ENCODE data around the gene HOXD10. TPM values are rescaled to one million over a fixed set of nuclear protein-coding genes. Genes with fewer than 3 reads are reported as not detected.

HOXD10 gene
- total RNA-seq, 1 donor from 2014 or later: 4.0 TPM

DNA sequence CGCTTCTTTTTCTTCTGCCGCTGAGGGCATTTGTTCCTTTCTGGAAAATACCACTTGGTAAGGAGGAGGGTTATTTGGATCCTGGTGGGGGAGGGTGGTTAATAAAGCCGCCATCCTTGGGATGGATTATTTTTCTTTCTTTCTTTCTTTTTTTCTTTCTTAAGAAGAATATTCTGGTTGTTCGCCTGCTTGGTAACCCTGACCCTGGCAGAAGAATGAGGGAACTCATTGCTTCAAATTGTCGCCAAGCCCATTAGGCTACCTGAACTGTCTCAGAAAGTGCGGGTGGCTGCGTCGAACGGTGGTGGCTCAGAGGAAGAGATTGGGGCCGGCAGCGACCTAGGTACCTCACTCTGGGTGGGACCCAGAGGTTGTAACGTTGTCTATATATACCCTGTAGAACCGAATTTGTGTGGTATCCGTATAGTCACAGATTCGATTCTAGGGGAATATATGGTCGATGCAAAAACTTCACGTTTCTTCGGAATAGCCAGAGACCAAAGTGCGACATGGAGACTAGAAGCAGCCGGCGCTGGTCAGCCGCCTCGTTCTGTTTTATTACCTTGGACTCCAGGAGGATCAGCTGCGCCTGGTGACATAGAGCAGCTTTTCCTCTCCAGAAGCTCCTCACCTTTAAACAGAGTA lies 33.5 kb downstream of the HOXD10 start:
- no peak for DNase-seq (ENCODE audit: low read depth in 2 of 2)

DNA sequence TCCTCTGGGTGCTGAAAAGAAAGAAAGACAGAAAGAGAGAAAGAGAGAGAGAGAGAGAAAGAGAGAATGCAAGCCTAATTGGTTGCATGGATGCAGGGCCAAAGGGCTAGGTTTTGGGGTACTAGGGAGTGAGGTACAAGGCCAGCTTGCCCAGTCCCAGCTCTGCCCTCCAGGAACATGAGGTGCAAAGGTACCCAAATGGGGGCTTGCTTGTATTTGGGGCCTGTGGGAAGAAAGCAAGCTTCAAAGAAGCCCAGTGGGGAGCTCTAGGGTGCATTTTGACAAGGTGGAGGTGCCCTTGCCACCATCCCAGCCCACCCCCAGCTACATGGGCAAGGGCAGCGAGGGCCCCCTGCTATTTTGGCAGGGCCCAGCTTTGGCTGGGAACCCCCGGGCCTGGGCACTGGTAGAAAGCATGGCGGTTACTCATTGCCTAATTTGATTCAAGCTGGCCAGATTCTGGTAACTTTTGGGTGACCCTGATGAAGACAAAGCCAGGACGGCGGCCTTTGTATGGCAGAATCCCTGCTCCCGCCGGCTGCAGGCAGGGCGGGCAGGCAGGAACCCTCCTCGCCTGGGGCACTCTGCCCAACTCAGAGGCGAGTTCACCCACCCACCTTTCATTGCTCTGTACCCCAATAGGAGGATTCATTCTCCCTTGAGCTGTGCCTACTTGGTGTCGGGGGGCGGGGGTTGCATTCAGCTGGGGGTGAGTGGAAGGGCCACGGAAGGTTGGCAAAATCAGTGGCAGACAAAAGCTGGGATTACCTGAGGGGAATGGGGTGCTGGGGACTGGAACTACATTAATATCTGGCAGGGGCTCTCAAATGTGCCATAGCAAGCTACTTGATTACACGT lies 34.2 kb downstream of the HOXD10 start:
- no peak for DNase-seq (ENCODE audit: low read depth in 2 of 2)

DNA sequence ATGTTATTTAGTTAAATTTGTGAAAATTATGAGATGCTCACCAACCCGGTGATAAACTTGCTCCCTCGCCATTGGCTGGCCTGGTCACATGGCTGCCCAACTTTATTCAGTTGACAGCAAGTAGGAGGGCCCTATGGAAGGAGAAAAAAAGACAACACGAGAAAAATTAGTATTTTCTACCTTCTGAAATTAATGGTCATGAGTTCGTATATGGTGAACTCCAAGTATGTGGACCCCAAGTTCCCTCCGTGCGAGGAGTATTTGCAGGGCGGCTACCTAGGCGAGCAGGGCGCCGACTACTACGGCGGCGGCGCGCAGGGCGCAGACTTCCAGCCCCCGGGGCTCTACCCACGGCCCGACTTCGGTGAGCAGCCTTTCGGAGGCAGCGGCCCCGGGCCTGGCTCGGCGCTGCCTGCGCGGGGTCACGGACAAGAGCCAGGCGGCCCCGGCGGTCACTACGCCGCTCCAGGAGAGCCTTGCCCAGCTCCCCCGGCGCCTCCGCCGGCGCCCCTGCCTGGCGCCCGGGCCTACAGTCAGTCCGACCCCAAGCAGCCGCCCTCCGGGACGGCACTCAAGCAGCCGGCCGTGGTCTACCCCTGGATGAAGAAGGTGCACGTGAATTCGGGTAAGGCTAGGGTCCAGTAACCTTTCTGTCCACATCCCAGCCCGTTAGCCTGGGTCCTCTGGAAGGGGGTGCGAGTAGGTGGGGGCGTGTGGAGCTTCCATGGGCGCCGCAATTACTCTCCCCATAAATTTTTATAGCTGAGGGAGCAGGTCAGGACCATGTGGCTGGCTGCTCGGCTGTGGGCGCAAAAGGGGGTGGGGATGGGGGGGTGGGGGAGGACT lies 35.1 kb downstream of the HOXD10 start, which contains the start of gene HOXD4:
Gene HOXD4, plus strand, starts transcription at position 109 of the 846 bp plus-strand sequence. Its CDS starts 84 bp downstream, at position 193.
- no peak for DNase-seq (ENCODE audit: low read depth in 2 of 2)

DNA sequence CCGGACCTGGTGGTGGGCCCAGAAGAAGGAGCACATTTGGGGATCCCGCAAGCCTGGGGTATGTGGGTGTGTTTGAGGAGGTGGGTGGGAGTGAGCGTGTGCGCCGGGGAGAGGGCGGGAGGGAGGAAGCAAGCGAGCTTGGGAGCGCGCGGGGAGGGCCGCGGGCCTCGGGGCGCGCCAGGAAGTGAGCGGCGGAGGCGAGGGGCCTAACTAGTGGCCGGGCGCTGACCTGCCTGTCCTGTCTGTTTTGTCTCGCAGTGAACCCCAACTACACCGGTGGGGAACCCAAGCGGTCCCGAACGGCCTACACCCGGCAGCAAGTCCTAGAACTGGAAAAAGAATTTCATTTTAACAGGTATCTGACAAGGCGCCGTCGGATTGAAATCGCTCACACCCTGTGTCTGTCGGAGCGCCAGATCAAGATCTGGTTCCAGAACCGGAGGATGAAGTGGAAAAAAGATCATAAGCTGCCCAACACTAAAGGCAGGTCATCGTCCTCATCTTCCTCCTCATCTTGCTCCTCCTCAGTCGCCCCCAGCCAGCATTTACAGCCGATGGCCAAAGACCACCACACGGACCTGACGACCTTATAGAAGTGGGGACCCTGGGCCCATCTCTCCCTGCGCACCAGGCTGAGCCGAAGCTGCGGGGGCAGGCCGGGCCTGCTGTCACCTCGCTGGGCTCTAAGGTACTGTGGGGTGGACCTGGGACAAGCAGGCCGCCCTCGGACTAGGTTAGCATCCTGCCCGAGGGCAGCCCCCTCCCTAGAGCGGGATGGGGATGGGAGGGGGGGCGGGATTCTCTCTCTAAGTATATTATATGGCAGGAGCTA lies 36.0 kb downstream of the HOXD10 start:
- no peak for DNase-seq (ENCODE audit: low read depth in 2 of 2)

DNA sequence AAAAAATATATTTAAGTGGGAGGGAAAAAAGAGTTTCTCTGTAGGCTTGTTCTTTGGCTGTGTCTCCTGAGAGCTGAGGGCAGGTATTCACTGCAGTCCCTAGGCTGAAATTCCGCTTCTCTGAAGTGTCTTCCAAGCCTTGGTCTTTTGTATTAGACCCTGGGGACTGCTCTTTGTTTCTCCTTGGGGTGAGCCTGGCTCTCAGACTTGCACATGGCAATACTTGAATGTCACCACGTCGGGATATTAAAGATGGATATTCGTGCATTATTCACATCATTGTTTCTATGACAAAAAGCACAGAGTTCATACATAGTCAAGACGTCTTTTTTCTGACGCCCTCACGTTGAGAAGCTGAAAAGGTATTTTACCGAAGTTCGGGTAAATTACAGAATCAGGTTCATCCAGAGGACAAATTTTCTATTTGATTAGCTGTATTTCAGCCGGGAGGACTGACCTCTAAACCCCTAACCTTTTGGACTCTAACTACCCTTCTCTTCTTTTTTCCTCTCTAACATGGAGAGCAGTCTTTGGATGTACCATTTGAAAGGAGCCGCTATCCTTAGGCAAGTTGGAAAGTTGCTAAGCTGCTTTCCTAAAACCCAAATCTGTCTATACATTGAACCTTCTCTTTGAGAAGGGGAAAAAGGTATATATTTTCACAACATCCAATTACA lies 38.1 kb downstream of the HOXD10 start:
- no peak for DNase-seq (ENCODE audit: low read depth in 2 of 2)

- no peak for DNase-seq (ENCODE audit: low read depth in 2 of 2)
Measured at GRCh38 chr2:176155356-176156044, 38.9 kb downstream of the HOXD10 start.

GRCh38 chr2:176156301-176156806 lies 39.8 kb downstream of the HOXD10 start:
- DNase-seq (ENCODE audit: low read depth in 2 of 2): no peak

GRCh38 chr2:176156807-176157498 lies 40.4 kb downstream of the HOXD10 start, which contains the start of gene HOXD3:
TSS of gene HOXD3 (plus strand) at chr2:176157307. CDS start at chr2:176169115, 11,808 bp downstream.
- DNase-seq (ENCODE audit: low read depth in 2 of 2): no peak

DNA sequence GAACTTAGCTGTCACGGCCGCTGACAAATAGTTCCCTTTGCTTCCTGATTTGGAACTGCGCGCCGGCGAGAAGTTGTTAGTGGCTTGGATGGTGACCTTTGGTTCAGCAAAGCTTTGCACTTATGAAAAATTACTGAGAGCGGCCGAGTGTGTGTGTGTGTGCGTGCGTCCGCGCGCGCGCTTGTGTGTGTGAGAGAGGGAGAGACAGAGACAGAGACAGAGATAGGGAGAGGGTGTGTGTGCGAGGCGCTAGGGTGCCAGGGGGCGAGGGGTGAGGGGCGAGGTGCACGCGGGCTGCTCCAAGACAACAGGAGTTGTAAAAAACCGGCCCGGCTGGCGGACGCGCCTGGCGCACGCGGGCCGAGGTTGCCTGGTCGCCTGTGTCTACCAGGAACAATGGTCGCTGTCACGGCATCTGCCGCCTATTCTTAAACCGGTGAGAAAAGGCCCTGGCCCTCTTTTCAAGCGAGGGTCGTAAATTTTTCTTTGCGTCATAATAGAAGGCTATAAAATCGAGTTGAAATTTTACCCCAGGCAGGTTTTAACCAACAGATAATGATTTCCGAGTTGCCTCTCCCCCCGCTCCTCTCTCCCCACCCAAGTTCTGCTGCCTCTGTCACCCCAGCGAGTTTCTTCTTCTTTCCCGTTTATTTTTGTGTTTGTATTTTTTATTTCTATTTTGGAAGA lies 41.1 kb downstream of the HOXD10 start:
- DNase-seq (ENCODE audit: low read depth in 2 of 2): no peak

- no peak for DNase-seq (ENCODE audit: low read depth in 2 of 2)
Measured at GRCh38 chr2:176158186-176158591, 41.6 kb downstream of the HOXD10 start.

DNA sequence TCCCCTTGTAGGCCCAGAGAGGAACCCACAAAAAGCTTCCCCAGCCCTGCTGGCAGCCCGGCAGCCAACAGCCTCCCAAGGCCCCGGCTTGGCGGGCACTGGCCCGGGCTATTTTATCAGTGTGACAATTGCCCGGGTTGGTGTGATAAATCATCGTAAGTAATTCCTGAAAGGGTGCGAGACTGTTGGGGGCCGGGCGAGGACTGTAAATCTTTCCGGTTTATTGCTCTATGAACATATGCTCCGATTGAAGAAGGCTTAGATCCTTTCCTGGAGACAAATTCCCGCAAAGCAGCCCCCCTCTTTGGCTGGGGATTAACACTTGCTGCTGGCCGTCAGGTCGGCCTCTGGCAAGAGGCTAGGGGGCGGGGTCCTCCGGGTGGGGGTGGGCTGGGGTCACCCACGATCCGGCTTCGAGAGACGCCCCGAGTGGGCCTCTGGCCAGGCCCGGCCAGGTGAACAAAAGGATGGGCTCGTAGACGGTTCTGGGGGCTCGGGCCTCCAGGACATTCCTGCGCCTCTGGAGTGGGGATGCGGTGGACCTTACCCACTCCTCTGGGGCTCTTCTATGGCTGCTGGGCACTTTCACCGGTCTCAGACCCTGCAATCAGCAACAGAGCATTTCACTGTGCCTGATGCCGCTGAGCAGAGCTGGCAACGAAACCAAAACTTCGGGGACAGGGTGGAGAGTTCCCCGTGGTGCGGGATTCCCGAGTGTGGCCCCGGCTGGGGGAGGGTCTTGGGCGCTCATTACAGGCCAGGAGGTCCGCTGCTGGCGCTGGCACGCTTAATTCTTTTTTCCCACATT lies 42.5 kb downstream of the HOXD10 start:
- DNase-seq (ENCODE audit: low read depth in 2 of 2): no peak

DNA sequence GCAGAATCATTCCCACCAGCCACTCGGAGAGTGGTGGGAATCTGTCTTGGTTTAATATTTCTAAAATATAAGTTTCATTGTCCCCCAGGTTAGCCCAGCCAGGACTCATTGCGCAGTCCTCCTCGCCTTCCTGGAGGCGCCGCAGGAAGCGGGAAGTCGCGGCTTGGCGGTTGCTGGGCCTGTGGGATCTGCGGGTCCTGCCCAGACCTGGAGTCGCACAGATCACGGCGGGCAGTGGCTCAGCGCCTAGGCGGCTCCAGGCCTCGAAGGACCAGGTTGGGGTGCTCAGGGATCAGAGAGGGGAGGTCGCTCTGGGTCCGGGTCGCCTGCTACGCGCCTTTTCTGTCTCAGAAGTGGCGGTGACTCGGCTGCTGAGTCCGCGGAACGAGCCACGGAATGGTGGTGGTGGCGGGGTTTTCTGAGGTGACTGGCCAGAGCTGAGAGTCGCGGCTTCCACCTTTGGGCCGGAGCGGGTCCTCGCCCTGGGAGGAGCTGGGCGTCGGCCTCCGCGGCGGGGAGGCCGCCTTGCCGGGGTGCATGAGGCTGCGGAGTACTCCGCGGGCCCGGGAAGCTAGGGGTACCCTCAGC lies 43.2 kb downstream of the HOXD10 start:
- no peak for DNase-seq (ENCODE audit: low read depth in 2 of 2)

DNA sequence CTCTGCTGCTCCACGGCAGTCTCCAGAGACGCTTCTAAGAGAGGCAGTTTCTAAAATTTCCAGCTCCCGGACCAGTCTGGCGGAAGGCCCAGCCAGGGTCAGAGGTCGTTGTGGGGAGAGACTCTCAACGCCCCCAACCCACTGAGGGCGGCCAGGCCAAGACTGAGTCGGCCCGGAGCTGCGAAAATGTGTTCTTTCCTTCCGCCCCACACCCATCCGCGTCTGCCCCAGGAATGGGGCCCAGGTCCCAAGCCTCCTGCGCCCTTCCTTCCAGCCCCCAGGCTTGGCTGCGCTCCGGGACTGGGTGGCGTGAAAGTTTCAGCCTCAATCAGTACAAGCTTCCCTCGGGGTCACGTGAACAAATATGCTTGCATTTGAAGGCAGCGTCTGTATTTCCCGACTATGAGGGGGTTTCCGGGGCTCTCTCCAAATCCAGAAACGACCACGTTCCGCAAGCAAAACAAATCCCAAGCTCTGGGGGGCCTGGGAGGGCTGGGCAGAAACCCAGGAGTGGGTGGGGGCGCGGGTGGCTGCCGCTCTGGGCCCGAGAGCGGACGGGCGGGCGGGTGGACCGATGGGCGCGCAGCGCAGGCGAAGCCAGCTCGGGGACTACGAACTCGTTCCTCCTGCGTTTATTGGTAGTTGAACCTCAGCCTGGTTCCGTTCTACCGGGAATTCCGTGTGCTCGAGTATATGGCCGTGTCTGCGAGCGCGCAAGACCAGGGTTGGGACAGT lies 43.8 kb downstream of the HOXD10 start:
- DNase-seq (ENCODE audit: low read depth in 2 of 2): no peak

GRCh38 chr2:176160986-176161824 lies 44.6 kb downstream of the HOXD10 start:
- no peak for DNase-seq (ENCODE audit: low read depth in 2 of 2)
